Measurements from ENCODE around the gene FBN1. TPM values are rescaled to one million over a fixed set of nuclear protein-coding genes. Genes with fewer than 3 reads are reported as not detected.

Gene FBN1
- total RNA-seq, 1 experiment from 2014 or later: 6.7 TPM

DNA sequence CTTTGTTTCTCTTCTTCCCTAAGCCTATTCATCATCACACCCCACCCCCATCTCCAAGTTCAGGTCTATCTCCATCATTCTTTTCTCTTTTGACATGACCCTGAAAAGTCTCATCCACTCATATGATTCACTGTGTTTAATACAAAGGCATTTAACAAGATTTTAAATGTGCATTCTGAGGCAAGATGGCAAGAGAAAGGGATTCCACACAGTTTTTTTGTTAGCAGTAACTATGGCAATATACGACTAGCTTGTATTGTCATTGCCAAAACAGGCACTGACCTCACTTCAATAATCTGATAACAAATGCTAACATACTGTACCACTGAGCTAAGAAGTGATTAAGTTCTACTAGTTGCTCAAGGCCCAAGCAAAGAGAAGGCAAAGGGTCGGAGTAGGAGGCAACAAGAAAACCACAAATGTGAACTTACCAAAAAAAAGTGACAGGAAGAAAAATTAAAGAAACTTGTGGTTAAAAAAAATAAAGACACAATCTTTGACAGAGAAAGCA is 53.2 kb downstream of the FBN1 start:
- POLR2A ChIA-PET (ENCODE audit: unreplicated experiment): no interaction called here
- H3K79me2 ChIP-seq (ENCODE audit: low read length): no peaks in the 10 kb centered on the region
- H3K4me2 ChIP-seq (ENCODE audit: low read length): no peak overlapping the region
- H3K27ac ChIP-seq (ENCODE audit: low read length): no peak overlapping the region
- H3K4me3 ChIP-seq (ENCODE audit: low read length): no peak overlapping the region
- H3K9me3 ChIP-seq (ENCODE audit: low read length): no peaks in the 10 kb centered on the region
- no peaks in the 10 kb centered on the region for H3K9me2 ChIP-seq (replicated peaks; ENCODE audit: low read length)
- no peaks in the 10 kb centered on the region for H3K4me1 ChIP-seq (ENCODE audit: insufficient read depth, low read length)
- DNase-seq (no peak), ATAC-seq (no peak)
- no TSS peak for BruUV-seq (replicated peaks)
- intact Hi-C loops (cut with micrococcal nuclease): no loop called here
- H3K36me3 ChIP-seq (ENCODE audit: low read depth, low read length): no peaks in the 10 kb centered on the region
- no peaks in the 10 kb centered on the region for H3F3A ChIP-seq (ENCODE audit: low read length, unreplicated experiment)
- TF ChIP-seq, protein P1, sequence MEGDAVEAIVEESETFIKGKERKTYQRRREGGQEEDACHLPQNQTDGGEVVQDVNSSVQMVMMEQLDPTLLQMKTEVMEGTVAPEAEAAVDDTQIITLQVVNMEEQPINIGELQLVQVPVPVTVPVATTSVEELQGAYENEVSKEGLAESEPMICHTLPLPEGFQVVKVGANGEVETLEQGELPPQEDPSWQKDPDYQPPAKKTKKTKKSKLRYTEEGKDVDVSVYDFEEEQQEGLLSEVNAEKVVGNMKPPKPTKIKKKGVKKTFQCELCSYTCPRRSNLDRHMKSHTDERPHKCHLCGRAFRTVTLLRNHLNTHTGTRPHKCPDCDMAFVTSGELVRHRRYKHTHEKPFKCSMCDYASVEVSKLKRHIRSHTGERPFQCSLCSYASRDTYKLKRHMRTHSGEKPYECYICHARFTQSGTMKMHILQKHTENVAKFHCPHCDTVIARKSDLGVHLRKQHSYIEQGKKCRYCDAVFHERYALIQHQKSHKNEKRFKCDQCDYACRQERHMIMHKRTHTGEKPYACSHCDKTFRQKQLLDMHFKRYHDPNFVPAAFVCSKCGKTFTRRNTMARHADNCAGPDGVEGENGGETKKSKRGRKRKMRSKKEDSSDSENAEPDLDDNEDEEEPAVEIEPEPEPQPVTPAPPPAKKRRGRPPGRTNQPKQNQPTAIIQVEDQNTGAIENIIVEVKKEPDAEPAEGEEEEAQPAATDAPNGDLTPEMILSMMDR (conservative IDR thresholded peaks at IDR 0.05; ENCODE audit: low read depth, low read length): no peak
- no peak for TF ChIP-seq EZH2phosphoT487 (IDR thresholded peaks at IDR 0.05; ENCODE audit: borderline replicate concordance, low read length)
- TF ChIP-seq EZH2 (IDR thresholded peaks at IDR 0.05; ENCODE audit: low read length, unreplicated experiment): no peak
- H4K20me1 ChIP-seq (ENCODE audit: low read length): no peaks in the 10 kb centered on the region
- no peaks in the 10 kb centered on the region for H3K27me3 ChIP-seq (ENCODE audit: low read length)
- CTCF ChIA-PET: no interaction called here
- H2AFZ ChIP-seq (ENCODE audit: low read length): no peak overlapping the region
- H3K9ac ChIP-seq (ENCODE audit: low read length): no peak overlapping the region

DNA sequence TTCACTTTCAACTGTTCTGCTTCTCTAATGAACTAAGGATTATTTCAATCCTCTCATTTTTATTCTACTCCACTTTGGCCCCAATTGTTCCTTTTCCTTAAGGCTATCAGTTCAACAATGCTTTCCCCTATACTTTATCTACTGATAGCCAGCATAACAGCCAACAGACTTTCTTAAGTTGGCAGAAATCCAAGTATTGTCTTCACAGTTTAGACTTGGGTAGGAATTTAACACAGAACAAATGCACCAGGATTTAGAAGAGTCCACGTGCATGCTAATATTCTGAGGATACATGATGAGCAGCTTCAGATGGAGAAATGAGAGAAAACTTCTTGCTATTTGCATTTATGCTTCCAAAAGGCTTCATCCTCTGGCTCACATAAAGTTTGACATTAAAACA is 54.8 kb downstream of the FBN1 start:
- ATAC-seq: no peak
- Histone ChIP-seq H3K27me3 (ENCODE audit: low read length) (no peaks in the 10 kb centered on the region), H3K4me2 (ENCODE audit: low read length) (no peak overlapping the region), H3F3A (ENCODE audit: low read length, unreplicated experiment) (no peaks in the 10 kb centered on the region), H3K9me3 (ENCODE audit: low read length) (no peaks in the 10 kb centered on the region), H3K9ac (ENCODE audit: low read length) (no peak overlapping the region), H2AFZ (ENCODE audit: low read length) (no peak overlapping the region), H4K20me1 (ENCODE audit: low read length) (no peaks in the 10 kb centered on the region), H3K27ac (ENCODE audit: low read length) (no peak overlapping the region), H3K9me2 (replicated peaks; ENCODE audit: low read length) (no peaks in the 10 kb centered on the region), H3K4me1 (ENCODE audit: insufficient read depth, low read length) (no peaks in the 10 kb centered on the region), H3K36me3 (ENCODE audit: low read depth, low read length) (no peaks in the 10 kb centered on the region), H3K4me3 (ENCODE audit: low read length) (no peak overlapping the region), H3K79me2 (ENCODE audit: low read length) (no peaks in the 10 kb centered on the region)
- POLR2A ChIA-PET (ENCODE audit: unreplicated experiment): no interaction called here
- intact Hi-C loops (cut with micrococcal nuclease): no loop called here
- TF ChIP-seq EZH2phosphoT487 (IDR thresholded peaks at IDR 0.05; ENCODE audit: borderline replicate concordance, low read length): no peak
- DNase-seq: no peak
- CTCF ChIA-PET: no interaction called here
- no TSS peak for BruUV-seq (replicated peaks)

DNA sequence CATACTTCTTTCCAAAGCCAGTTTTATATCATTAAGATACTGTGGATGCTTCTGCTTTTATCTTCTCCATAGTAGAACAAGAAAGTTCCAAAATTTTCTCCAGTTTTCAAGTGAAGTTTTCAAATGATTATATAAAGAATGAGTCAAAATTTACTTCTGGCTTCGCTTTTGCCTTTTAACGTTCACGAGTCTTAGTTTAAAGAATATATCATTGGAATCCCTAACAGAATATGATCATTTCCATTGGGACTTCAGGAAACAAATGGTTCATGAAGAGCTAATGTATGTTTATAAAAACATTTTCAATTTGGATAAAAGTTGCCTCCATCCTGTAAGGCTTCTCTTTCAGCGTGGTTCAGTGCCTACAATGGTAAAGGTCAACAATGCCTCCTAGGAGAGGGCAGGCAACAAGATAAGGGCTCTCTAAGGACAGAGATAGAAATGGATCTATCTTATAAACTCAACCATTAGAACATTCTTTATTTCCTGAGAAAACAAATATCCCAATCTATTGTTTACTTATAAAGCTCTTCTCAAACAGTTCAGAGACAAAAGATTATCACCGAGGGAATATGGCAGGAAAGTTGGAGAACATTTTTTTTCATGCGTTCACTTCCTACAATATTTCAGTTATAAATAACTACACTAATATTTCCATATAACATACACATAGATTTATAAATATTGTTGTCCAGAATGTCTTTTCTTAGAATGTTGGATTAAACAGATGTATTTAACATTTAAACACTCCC is 60.5 kb downstream of the FBN1 start:
- H3K4me2 ChIP-seq (ENCODE audit: low read length): no peak overlapping the region
- no peaks in the 10 kb centered on the region for H3K36me3 ChIP-seq (ENCODE audit: low read depth, low read length)
- TF ChIP-seq EZH2 (IDR thresholded peaks at IDR 0.05; ENCODE audit: low read length, unreplicated experiment) (no peak), EZH2phosphoT487 (IDR thresholded peaks at IDR 0.05; ENCODE audit: borderline replicate concordance, low read length) (no peak)
- TF ChIP-seq, protein P1 (conservative IDR thresholded peaks at IDR 0.05; ENCODE audit: low read depth, low read length): no peak
- no peaks in the 10 kb centered on the region for H3K9me3 ChIP-seq (ENCODE audit: low read length)
- no peaks in the 10 kb centered on the region for H3K4me1 ChIP-seq (ENCODE audit: insufficient read depth, low read length)
- no TSS peak for BruUV-seq (replicated peaks)
- H3K4me3 ChIP-seq (ENCODE audit: low read length): no peak overlapping the region
- H3K27ac ChIP-seq (ENCODE audit: low read length): no peak overlapping the region
- no peak overlapping the region for H2AFZ ChIP-seq (ENCODE audit: low read length)
- DNase-seq (no peak), ATAC-seq (no peak)
- H3K9ac ChIP-seq (ENCODE audit: low read length): no peak overlapping the region
- no peaks in the 10 kb centered on the region for H4K20me1 ChIP-seq (ENCODE audit: low read length)
- POLR2A ChIA-PET (ENCODE audit: unreplicated experiment): no interaction called here
- no peaks in the 10 kb centered on the region for H3K9me2 ChIP-seq (replicated peaks; ENCODE audit: low read length)
- no peaks in the 10 kb centered on the region for H3F3A ChIP-seq (ENCODE audit: low read length, unreplicated experiment)
- H3K79me2 ChIP-seq (ENCODE audit: low read length): no peaks in the 10 kb centered on the region
- CTCF ChIA-PET: no interaction called here
- H3K27me3 ChIP-seq (ENCODE audit: low read length): no peaks in the 10 kb centered on the region
- intact Hi-C loops (cut with micrococcal nuclease): no loop called here
